ENCODE data around the gene MEF2C.

DNA sequence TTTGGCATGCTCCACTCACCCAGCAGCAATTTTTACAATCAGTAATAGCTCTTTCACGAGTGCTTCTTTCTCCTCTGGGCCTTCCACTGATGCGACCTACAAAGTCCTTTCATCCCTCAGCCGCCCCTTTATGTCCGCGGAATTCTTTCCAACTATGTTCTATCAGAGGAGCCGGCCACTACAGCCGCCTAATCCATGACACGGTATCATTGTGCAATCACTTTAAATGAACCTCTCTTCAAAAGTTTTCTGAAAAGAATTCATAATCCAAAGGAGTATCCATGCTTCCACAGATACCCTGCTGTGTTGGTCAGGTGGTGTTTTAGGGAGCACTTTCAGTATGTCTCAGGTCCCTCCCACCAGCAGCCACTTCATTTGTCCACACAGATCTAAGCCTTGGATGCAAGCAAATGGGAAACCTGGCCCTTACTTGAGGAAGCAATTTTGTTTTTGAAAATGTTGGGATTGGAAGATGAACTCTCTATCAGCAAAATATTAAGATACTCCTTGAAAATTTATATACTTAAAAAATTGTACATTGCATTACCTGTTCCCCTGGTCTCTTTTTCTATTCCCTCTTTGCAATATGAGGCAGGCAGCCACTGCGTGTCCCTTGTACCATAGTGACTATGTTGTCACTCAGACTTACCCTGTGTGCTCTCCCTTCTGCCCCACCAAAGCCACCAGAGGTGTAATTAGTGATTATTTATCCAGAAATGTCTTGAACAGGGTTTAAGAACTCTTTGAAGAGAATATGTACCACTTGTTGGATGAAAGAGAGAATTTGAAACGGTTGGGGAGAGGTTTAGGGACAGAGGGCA lies 12.9 kb upstream of the MEF2C start:
- TF ChIP-seq, protein P1, sequence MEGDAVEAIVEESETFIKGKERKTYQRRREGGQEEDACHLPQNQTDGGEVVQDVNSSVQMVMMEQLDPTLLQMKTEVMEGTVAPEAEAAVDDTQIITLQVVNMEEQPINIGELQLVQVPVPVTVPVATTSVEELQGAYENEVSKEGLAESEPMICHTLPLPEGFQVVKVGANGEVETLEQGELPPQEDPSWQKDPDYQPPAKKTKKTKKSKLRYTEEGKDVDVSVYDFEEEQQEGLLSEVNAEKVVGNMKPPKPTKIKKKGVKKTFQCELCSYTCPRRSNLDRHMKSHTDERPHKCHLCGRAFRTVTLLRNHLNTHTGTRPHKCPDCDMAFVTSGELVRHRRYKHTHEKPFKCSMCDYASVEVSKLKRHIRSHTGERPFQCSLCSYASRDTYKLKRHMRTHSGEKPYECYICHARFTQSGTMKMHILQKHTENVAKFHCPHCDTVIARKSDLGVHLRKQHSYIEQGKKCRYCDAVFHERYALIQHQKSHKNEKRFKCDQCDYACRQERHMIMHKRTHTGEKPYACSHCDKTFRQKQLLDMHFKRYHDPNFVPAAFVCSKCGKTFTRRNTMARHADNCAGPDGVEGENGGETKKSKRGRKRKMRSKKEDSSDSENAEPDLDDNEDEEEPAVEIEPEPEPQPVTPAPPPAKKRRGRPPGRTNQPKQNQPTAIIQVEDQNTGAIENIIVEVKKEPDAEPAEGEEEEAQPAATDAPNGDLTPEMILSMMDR (IDR thresholded peaks at IDR 0.05; ENCODE audit: insufficient read depth, low read depth, low read length), result no peak
- TF ChIP-seq EZH2 (IDR thresholded peaks at IDR 0.05; ENCODE audit: insufficient read depth, low read length), result no peak
